ENCODE measurements around the gene BAIAP2L1.
"Not testable (repeated sequence)": the region's sequence is repeated elsewhere in the genome, so short reads cannot be mapped to it uniquely, and the experiment has no call there.

Gene BAIAP2L1, protein sequence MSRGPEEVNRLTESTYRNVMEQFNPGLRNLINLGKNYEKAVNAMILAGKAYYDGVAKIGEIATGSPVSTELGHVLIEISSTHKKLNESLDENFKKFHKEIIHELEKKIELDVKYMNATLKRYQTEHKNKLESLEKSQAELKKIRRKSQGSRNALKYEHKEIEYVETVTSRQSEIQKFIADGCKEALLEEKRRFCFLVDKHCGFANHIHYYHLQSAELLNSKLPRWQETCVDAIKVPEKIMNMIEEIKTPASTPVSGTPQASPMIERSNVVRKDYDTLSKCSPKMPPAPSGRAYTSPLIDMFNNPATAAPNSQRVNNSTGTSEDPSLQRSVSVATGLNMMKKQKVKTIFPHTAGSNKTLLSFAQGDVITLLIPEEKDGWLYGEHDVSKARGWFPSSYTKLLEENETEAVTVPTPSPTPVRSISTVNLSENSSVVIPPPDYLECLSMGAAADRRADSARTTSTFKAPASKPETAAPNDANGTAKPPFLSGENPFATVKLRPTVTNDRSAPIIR

DNA sequence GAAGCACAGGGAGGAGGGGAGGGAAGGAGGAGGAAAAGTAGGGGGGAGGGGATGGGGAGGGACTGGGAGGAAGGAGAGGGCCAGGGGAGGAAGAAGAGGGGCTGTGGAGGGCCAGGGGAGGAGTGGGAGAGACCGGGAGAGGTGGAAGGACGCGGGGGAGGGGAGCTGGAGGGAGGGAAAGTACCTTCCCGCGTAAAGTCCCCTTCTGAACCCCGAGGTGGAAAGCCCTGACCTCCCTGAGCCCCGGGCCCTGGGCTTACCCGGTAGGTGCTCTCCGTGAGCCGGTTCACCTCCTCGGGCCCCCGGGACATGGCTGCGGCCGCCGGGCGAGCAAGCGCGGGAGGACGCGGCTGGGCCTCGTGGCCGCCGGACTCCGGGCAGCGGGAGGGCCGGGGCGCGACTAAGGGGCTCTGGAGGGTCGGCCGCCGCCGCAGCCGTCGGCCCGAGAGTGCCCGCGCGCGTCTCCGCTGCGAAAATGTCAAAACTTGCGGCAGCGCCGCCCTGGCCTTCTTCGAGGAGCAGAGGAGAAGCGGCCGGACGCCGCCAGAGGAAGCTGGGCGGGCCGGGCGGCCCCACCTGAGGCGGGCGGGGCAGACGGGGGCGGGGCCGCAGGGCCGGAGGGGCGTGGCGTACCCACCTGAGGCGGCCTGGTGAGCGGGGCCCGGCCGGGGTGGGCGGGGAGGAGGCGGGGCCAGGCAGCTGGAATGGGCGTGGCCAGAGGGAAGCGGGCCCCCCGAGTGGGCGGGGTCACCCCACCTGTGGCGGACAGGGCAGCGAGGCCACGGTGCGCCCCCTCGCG is at the start of gene BAIAP2L1:
TSS of gene BAIAP2L1 (minus strand) at position 549 of the 799 bp plus-strand sequence. CDS start at position 311, 238 bp downstream.
- peak within 1 kb of the TSS; percentile 81 to 94 for H3K4me3 ChIP-seq (ENCODE audit: low read length in 2 of 2)
- no peaks in the 10 kb centered on the region for H3K36me3 ChIP-seq (ENCODE audit: control insufficient read depth in 2 of 2, insufficient read depth in 2 of 2, low read length in 2 of 2)
- peak within 1 kb of the TSS; percentile 88 to 93 for H3K9ac ChIP-seq (ENCODE audit: low read depth in 1 of 2, low read length in 2 of 2)
- no peaks in the 10 kb centered on the region for H3K9me3 ChIP-seq (ENCODE audit: control insufficient read depth in 2 of 2, low read length in 2 of 2)
- no peaks in the 10 kb centered on the region for H3K27me3 ChIP-seq (ENCODE audit: control insufficient read depth in 2 of 2, insufficient read depth in 2 of 2, low read length in 2 of 2)
- H3K4me1 ChIP-seq (ENCODE audit: control insufficient read depth in 2 of 2, insufficient read depth in 2 of 2, low read length in 2 of 2), result peaks cover 2 to 23% of the 10 kb centered on the region in 2 donors
- peak within 1 kb of the TSS; percentile 92 to 98 for H3K27ac ChIP-seq (ENCODE audit: low read depth in 2 of 2, low read length in 2 of 2)

DNA sequence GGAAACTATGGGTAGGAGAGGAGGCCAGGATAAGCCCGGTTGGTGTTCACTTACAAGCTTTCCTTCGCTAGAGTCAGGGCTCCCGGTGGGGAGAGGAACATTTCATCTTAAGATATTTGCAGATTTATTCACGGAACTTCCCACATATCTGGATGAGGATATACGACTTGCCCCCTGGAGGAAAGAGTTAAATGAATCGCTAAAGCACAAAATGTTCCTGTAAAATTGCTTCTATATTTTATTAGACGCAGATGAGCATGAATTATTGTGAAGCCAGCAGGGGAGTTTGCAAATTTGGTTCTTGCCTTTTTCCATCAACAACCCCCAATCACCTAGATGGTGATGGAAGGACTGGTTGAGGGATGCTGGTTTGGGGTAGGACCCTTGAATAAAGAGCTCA is 47.9 kb upstream of the BAIAP2L1 start:
- Histone ChIP-seq H3K36me3 (ENCODE audit: control insufficient read depth in 2 of 2, insufficient read depth in 2 of 2, low read length in 2 of 2) (no peaks in the 10 kb centered on the region), H3K4me1 (ENCODE audit: control insufficient read depth in 2 of 2, insufficient read depth in 2 of 2, low read length in 2 of 2) (no peaks in the 10 kb centered on the region), H3K9ac (ENCODE audit: low read depth in 1 of 2, low read length in 2 of 2) (no peak overlapping the region), H3K4me3 (ENCODE audit: low read length in 2 of 2) (no peak overlapping the region), H3K27me3 (ENCODE audit: control insufficient read depth in 2 of 2, insufficient read depth in 2 of 2, low read length in 2 of 2) (no peaks in the 10 kb centered on the region), H3K9me3 (ENCODE audit: control insufficient read depth in 2 of 2, low read length in 2 of 2) (no peaks in the 10 kb centered on the region), H3K27ac (ENCODE audit: low read depth in 2 of 2, low read length in 2 of 2) (no peak overlapping the region)

DNA sequence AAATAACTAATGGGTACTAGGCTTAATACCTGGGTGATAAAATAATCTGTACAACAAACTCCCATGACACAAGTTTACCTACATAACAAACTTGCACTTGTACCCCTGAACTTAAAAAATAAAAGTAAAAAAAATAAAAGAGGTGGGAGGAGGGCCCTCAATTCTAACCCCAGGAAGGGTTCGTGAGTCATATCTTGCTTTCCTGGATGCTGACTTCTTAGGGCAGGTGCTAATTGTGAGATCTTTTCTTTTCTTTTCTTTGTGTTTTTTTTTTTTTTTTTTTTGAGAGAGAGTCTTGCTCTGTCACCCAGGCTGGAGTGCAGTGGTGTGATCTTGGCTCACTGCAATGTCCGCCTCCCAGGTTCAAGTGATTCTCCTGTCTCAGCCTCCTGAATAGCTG is 40.1 kb upstream of the BAIAP2L1 start:
- not testable (repeated sequence) for H3K27me3 ChIP-seq (ENCODE audit: control insufficient read depth in 2 of 2, insufficient read depth in 2 of 2, low read length in 2 of 2); H3K4me3 ChIP-seq (ENCODE audit: low read length in 2 of 2); H3K27ac ChIP-seq (ENCODE audit: low read depth in 2 of 2, low read length in 2 of 2); H3K9ac ChIP-seq (ENCODE audit: low read depth in 1 of 2, low read length in 2 of 2); H3K9me3 ChIP-seq (ENCODE audit: control insufficient read depth in 2 of 2, low read length in 2 of 2); H3K4me1 ChIP-seq (ENCODE audit: control insufficient read depth in 2 of 2, insufficient read depth in 2 of 2, low read length in 2 of 2); H3K36me3 ChIP-seq (ENCODE audit: control insufficient read depth in 2 of 2, insufficient read depth in 2 of 2, low read length in 2 of 2)

GRCh38 chr7:98439484-98439883 is 38.6 kb upstream of the BAIAP2L1 start:
- Histone ChIP-seq H3K9ac (ENCODE audit: low read depth in 1 of 2, low read length in 2 of 2) (no peak overlapping the region), H3K4me1 (ENCODE audit: control insufficient read depth in 2 of 2, insufficient read depth in 2 of 2, low read length in 2 of 2) (no peaks in the 10 kb centered on the region), H3K36me3 (ENCODE audit: control insufficient read depth in 2 of 2, insufficient read depth in 2 of 2, low read length in 2 of 2) (no peaks in the 10 kb centered on the region), H3K27ac (ENCODE audit: low read depth in 2 of 2, low read length in 2 of 2) (no peak overlapping the region), H3K4me3 (ENCODE audit: low read length in 2 of 2) (no peak overlapping the region), H3K9me3 (ENCODE audit: control insufficient read depth in 2 of 2, low read length in 2 of 2) (no peaks in the 10 kb centered on the region), H3K27me3 (ENCODE audit: control insufficient read depth in 2 of 2, insufficient read depth in 2 of 2, low read length in 2 of 2) (no peaks in the 10 kb centered on the region)

DNA sequence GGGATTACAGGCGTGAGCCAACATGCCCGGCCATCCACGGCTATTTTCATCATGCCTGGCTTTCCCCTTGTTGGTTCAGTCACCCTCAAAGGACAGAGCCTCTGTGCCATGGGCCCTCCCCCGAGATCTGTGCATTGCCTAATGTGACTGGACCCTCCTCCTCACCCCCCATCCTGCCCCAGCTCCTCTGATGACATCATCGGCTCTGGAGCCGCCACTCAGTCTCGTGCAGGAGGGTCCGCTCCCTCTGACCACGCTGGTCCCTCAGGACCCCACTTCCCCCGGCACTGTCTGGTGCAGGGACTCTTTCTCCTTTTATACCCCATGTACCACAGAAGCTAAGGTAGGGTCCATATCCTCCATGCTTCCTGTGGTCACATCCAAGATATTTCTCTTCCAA is 33.2 kb upstream of the BAIAP2L1 start:
- H3K9me3 ChIP-seq (ENCODE audit: control insufficient read depth in 2 of 2, low read length in 2 of 2), result no peaks in the 10 kb centered on the region
- H3K36me3 ChIP-seq (ENCODE audit: control insufficient read depth in 2 of 2, insufficient read depth in 2 of 2, low read length in 2 of 2), result no peaks in the 10 kb centered on the region
- H3K27ac ChIP-seq (ENCODE audit: low read depth in 2 of 2, low read length in 2 of 2), result no peak overlapping the region
- H3K27me3 ChIP-seq (ENCODE audit: control insufficient read depth in 2 of 2, insufficient read depth in 2 of 2, low read length in 2 of 2), result no peaks in the 10 kb centered on the region
- H3K9ac ChIP-seq (ENCODE audit: low read depth in 1 of 2, low read length in 2 of 2), result no peak overlapping the region
- no peaks in the 10 kb centered on the region for H3K4me1 ChIP-seq (ENCODE audit: control insufficient read depth in 2 of 2, insufficient read depth in 2 of 2, low read length in 2 of 2)
- H3K4me3 ChIP-seq (ENCODE audit: low read length in 2 of 2), result no peak overlapping the region

DNA sequence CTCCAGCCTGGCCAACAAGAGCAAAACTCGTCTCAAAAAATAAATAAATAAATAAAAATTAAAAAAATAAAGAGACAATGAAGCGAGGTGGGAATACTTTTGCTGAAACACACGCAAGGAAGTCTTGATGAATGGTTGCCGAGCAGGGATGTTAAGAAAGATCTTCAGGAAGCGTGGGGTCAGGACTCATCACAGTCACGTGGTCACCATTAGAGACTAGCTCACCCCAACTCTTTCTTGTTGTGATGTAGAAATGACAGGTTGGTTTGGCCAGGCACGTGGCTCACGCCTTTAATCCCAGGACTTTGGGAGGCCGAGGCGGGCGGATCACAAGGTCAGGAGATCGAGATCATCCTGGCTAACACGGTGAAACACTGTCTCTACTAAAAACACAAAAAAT is 28.9 kb upstream of the BAIAP2L1 start:
- Histone ChIP-seq H3K4me1 (ENCODE audit: control insufficient read depth in 2 of 2, insufficient read depth in 2 of 2, low read length in 2 of 2) (no peaks in the 10 kb centered on the region), H3K36me3 (ENCODE audit: control insufficient read depth in 2 of 2, insufficient read depth in 2 of 2, low read length in 2 of 2) (no peaks in the 10 kb centered on the region), H3K27me3 (ENCODE audit: control insufficient read depth in 2 of 2, insufficient read depth in 2 of 2, low read length in 2 of 2) (no peaks in the 10 kb centered on the region), H3K9me3 (ENCODE audit: control insufficient read depth in 2 of 2, low read length in 2 of 2) (no peaks in the 10 kb centered on the region), H3K4me3 (ENCODE audit: low read length in 2 of 2) (no peak overlapping the region), H3K27ac (ENCODE audit: low read depth in 2 of 2, low read length in 2 of 2) (no peak overlapping the region), H3K9ac (ENCODE audit: low read depth in 1 of 2, low read length in 2 of 2) (no peak overlapping the region)

GRCh38 chr7:98423043-98423442 is 22.2 kb upstream of the BAIAP2L1 start:
- Histone ChIP-seq H3K4me1 (ENCODE audit: control insufficient read depth in 2 of 2, insufficient read depth in 2 of 2, low read length in 2 of 2) (peaks cover 13 to 17% of the 10 kb centered on the region in 2 donors), H3K36me3 (ENCODE audit: control insufficient read depth in 2 of 2, insufficient read depth in 2 of 2, low read length in 2 of 2) (no peaks in the 10 kb centered on the region), H3K27ac (ENCODE audit: low read depth in 2 of 2, low read length in 2 of 2) (no peak overlapping the region), H3K4me3 (ENCODE audit: low read length in 2 of 2) (no peak overlapping the region), H3K27me3 (ENCODE audit: control insufficient read depth in 2 of 2, insufficient read depth in 2 of 2, low read length in 2 of 2) (no peaks in the 10 kb centered on the region), H3K9ac (ENCODE audit: low read depth in 1 of 2, low read length in 2 of 2) (no peak overlapping the region), H3K9me3 (ENCODE audit: control insufficient read depth in 2 of 2, low read length in 2 of 2) (no peaks in the 10 kb centered on the region)

GRCh38 chr7:98420966-98421612 is 20.2 kb upstream of the BAIAP2L1 start:
- peaks cover 18 to 26% of the 10 kb centered on the region in 2 donors for H3K4me1 ChIP-seq (ENCODE audit: control insufficient read depth in 2 of 2, insufficient read depth in 2 of 2, low read length in 2 of 2)

DNA sequence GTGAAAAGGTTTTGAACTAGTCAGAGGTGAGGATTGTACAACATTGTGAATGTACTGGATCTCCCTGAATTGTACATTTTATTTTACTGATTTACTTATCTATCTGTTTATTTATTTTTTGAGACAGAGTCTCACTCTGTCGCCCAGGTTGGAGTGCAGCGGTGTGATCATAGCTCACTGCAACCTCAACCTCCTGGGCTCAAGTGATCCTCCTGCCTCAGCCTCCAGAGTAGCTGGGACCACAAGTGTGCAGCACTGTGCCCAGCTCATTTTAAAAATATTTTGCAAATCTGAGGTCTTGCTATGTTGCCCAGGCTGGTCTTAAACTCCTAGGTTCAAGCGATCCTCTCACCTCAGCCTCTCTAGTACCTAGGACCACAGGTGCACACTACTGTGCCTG is 19.1 kb upstream of the BAIAP2L1 start:
- H3K36me3 ChIP-seq (ENCODE audit: control insufficient read depth in 2 of 2, insufficient read depth in 2 of 2, low read length in 2 of 2); H3K9ac ChIP-seq (ENCODE audit: low read depth in 1 of 2, low read length in 2 of 2); H3K9me3 ChIP-seq (ENCODE audit: control insufficient read depth in 2 of 2, low read length in 2 of 2); H3K27me3 ChIP-seq (ENCODE audit: control insufficient read depth in 2 of 2, insufficient read depth in 2 of 2, low read length in 2 of 2); H3K4me3 ChIP-seq (ENCODE audit: low read length in 2 of 2): not testable (repeated sequence)
- Histone ChIP-seq H3K4me1 (ENCODE audit: control insufficient read depth in 2 of 2, insufficient read depth in 2 of 2, low read length in 2 of 2) (peaks cover 18 to 26% of the 10 kb centered on the region in 2 donors), H3K27ac (ENCODE audit: low read depth in 2 of 2, low read length in 2 of 2) (peak overlapping the region in 1 of 2 donors; percentile 66)

More at GRCh38 chr7:98420966-98421612, 20.2 kb upstream of the BAIAP2L1 start:
- Histone ChIP-seq H3K36me3 (ENCODE audit: control insufficient read depth in 2 of 2, insufficient read depth in 2 of 2, low read length in 2 of 2) (no peaks in the 10 kb centered on the region), H3K27me3 (ENCODE audit: control insufficient read depth in 2 of 2, insufficient read depth in 2 of 2, low read length in 2 of 2) (no peaks in the 10 kb centered on the region), H3K27ac (ENCODE audit: low read depth in 2 of 2, low read length in 2 of 2) (no peak overlapping the region), H3K9me3 (ENCODE audit: control insufficient read depth in 2 of 2, low read length in 2 of 2) (no peaks in the 10 kb centered on the region), H3K4me3 (ENCODE audit: low read length in 2 of 2) (no peak overlapping the region), H3K9ac (ENCODE audit: low read depth in 1 of 2, low read length in 2 of 2) (no peak overlapping the region)

GRCh38 chr7:98419316-98419691 is 18.4 kb upstream of the BAIAP2L1 start:
- Histone ChIP-seq H3K4me1 (ENCODE audit: control insufficient read depth in 2 of 2, insufficient read depth in 2 of 2, low read length in 2 of 2) (peaks cover 18 to 26% of the 10 kb centered on the region in 2 donors), H3K27ac (ENCODE audit: low read depth in 2 of 2, low read length in 2 of 2) (peak overlapping the region; percentile 38 to 66)
- not testable (repeated sequence) for H3K9ac ChIP-seq (ENCODE audit: low read depth in 1 of 2, low read length in 2 of 2); H3K4me3 ChIP-seq (ENCODE audit: low read length in 2 of 2); H3K27me3 ChIP-seq (ENCODE audit: control insufficient read depth in 2 of 2, insufficient read depth in 2 of 2, low read length in 2 of 2); H3K9me3 ChIP-seq (ENCODE audit: control insufficient read depth in 2 of 2, low read length in 2 of 2); H3K36me3 ChIP-seq (ENCODE audit: control insufficient read depth in 2 of 2, insufficient read depth in 2 of 2, low read length in 2 of 2)

All from mucosa of rectum (tissue), 2 donors.